Stimulated activated CD8-positive, alpha-beta memory T cell treated with anti-CD3 and anti-CD28 coated beads, Interleukin-12 subunit alpha, Interleukin-12 subunit beta, amount 100 ng/mL, for 4 hours (primary cell): ENCODE measurements around the gene DOCK11.
"Not testable (repeated sequence)": the region's sequence is repeated elsewhere in the genome, so short reads cannot be mapped to it uniquely, and the experiment has no call there.

Experiments used
- DNase-seq: peaks from one replicate; pipeline ENCODE4 v3.0.0-alpha.2; 2020; ENCODE audit warnings: low read depth

DOCK11 gene

GRCh38 chrX:118694638-118695037 is 199.0 kb downstream of the DOCK11 start:
- no peak for DNase-seq

GRCh38 chrX:118698516-118699170 is 203.0 kb downstream of the DOCK11 start:
- DNase-seq: no peak

- no peak for DNase-seq
These were observed 207.1 kb downstream of the DOCK11 start for GRCh38 chrX:118702741-118703140.

GRCh38 chrX:118706681-118707080 is 211.1 kb downstream of the DOCK11 start:
- DNase-seq: no peak

- no peak for DNase-seq
These were observed 218.9 kb downstream of the DOCK11 start for GRCh38 chrX:118714521-118714920.

GRCh38 chrX:118715917-118716316 is 220.3 kb downstream of the DOCK11 start:
- DNase-seq: not testable (repeated sequence)

GRCh38 chrX:118716833-118717232 is 221.2 kb downstream of the DOCK11 start:
- not testable (repeated sequence) for DNase-seq

- DNase-seq: no peak
These were observed 222.2 kb downstream of the DOCK11 start for GRCh38 chrX:118717678-118718391.

- no peak for DNase-seq
These were observed 223.1 kb downstream of the DOCK11 start for GRCh38 chrX:118718737-118719136.

GRCh38 chrX:118720058-118720707 is 224.6 kb downstream of the DOCK11 start:
- no peak for DNase-seq

GRCh38 chrX:118723376-118723775 is 227.8 kb downstream of the DOCK11 start:
- no peak for DNase-seq

GRCh38 chrX:118724365-118724764 is 228.8 kb downstream of the DOCK11 start:
- no peak for DNase-seq

GRCh38 chrX:118724775-118725174 is 229.2 kb downstream of the DOCK11 start:
- no peak for DNase-seq

- DNase-seq: no peak
These were observed 230.8 kb downstream of the DOCK11 start for GRCh38 chrX:118726396-118726795.

GRCh38 chrX:118726887-118727685 is 231.5 kb downstream of the DOCK11 start, which contains the start of gene IL13RA1:
TSS of gene IL13RA1 (plus strand) at chrX:118727606. CDS start at chrX:118727639, 33 bp downstream.
- DNase-seq: no peak

GRCh38 chrX:118727686-118728339 is 232.2 kb downstream of the DOCK11 start:
- no peak for DNase-seq

- DNase-seq: no peak
These were observed 233.5 kb downstream of the DOCK11 start for GRCh38 chrX:118729042-118729652.

GRCh38 chrX:118730500-118731247 is 235.1 kb downstream of the DOCK11 start:
- no peak for DNase-seq

GRCh38 chrX:118732551-118732950 is 236.9 kb downstream of the DOCK11 start:
- not testable (repeated sequence) for DNase-seq

- DNase-seq: no peak
These were observed 239.3 kb downstream of the DOCK11 start for GRCh38 chrX:118734909-118735308.
